ENCODE data around the gene MED10. TPM values are rescaled to one million over a fixed set of nuclear protein-coding genes. Genes with fewer than 3 reads are reported as not detected.

MED10 gene
- total and polyA plus RNA-seq, 2 experiments from 2014 or later, result 16.0 to 58.1 TPM

Other genes starting within 250 kb of the MED10 start
- 0.82 and 0.83 TPM in 2 replicates for gene UBE2QL1, start 70.3 kb upstream of the MED10 start, total RNA-seq (2014; rRNA removed; shearing (Covaris generic))
- gene UBE2QL1, start 70.3 kb upstream of the MED10 start, polyA plus RNA-seq (2016; fragmentation: Nextera tagmentation; extraction: Ambion mirVana), result 0.40 and 0.43 TPM in 2 replicates